Measurements from ENCODE around the gene CD300LF. TPM values are rescaled to one million over a fixed set of nuclear protein-coding genes. Genes with fewer than 3 reads are reported as not detected.

CD300LF gene
- total RNA-seq, 4 donors from 2014 or later, result 1.1 to 1.7 TPM; not detected in 2

- TF ChIP-seq, protein P1, sequence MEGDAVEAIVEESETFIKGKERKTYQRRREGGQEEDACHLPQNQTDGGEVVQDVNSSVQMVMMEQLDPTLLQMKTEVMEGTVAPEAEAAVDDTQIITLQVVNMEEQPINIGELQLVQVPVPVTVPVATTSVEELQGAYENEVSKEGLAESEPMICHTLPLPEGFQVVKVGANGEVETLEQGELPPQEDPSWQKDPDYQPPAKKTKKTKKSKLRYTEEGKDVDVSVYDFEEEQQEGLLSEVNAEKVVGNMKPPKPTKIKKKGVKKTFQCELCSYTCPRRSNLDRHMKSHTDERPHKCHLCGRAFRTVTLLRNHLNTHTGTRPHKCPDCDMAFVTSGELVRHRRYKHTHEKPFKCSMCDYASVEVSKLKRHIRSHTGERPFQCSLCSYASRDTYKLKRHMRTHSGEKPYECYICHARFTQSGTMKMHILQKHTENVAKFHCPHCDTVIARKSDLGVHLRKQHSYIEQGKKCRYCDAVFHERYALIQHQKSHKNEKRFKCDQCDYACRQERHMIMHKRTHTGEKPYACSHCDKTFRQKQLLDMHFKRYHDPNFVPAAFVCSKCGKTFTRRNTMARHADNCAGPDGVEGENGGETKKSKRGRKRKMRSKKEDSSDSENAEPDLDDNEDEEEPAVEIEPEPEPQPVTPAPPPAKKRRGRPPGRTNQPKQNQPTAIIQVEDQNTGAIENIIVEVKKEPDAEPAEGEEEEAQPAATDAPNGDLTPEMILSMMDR (IDR thresholded peaks at IDR 0.05), result no peak
- no peak for DNase-seq
- no peaks in the 10 kb centered on the region for H3K4me1 ChIP-seq
- H3K27ac ChIP-seq, result no peak overlapping the region
- no peaks in the 10 kb centered on the region for H3K27me3 ChIP-seq
- H3K4me3 ChIP-seq, result no peak overlapping the region
- H3K36me3 ChIP-seq, result no peaks in the 10 kb centered on the region
- H3K9me3 ChIP-seq, result no peaks in the 10 kb centered on the region
Observed at GRCh38 chr17:74704544-74704943, 8.2 kb downstream of the CD300LF start.

- Histone ChIP-seq H3K4me1 (no peaks in the 10 kb centered on the region), H3K27me3 (no peaks in the 10 kb centered on the region), H3K4me3 (no peak overlapping the region), H3K9me3 (no peaks in the 10 kb centered on the region), H3K27ac (no peak overlapping the region), H3K36me3 (no peaks in the 10 kb centered on the region)
- TF ChIP-seq, protein P1 (IDR thresholded peaks at IDR 0.05), result no peak
- no peak for TF ChIP-seq POLR2A (IDR thresholded peaks at IDR 0.05)
- no peak for DNase-seq
Observed at GRCh38 chr17:74703311-74703710, 9.4 kb downstream of the CD300LF start.

- no peaks in the 10 kb centered on the region for H3K27me3 ChIP-seq
- H3K27ac ChIP-seq, result no peak overlapping the region
- no peaks in the 10 kb centered on the region for H3K36me3 ChIP-seq
- no peaks in the 10 kb centered on the region for H3K9me3 ChIP-seq
- TF ChIP-seq, protein P1 (IDR thresholded peaks at IDR 0.05), result no peak
- no peak for TF ChIP-seq POLR2A (IDR thresholded peaks at IDR 0.05)
- H3K4me3 ChIP-seq, result no peak overlapping the region
- no peak for DNase-seq
- H3K4me1 ChIP-seq, result no peaks in the 10 kb centered on the region
Observed at GRCh38 chr17:74702116-74702871, 10.4 kb downstream of the CD300LF start.

- no peak overlapping the region for H3K4me3 ChIP-seq
- H3K4me1 ChIP-seq, result no peaks in the 10 kb centered on the region
- no peaks in the 10 kb centered on the region for H3K36me3 ChIP-seq
- TF ChIP-seq POLR2A (IDR thresholded peaks at IDR 0.05), result no peak
- TF ChIP-seq, protein P1 (IDR thresholded peaks at IDR 0.05), result no peak
- no peaks in the 10 kb centered on the region for H3K27me3 ChIP-seq
- H3K27ac ChIP-seq, result no peak overlapping the region
- no peak for DNase-seq
- no peaks in the 10 kb centered on the region for H3K9me3 ChIP-seq
Observed at GRCh38 chr17:74699236-74699635, 13.5 kb downstream of the CD300LF start.

- no peak overlapping the region for H3K4me3 ChIP-seq
- H3K27me3 ChIP-seq, result no peaks in the 10 kb centered on the region
- no peaks in the 10 kb centered on the region for H3K9me3 ChIP-seq
- H3K27ac ChIP-seq, result no peak overlapping the region
- no peaks in the 10 kb centered on the region for H3K4me1 ChIP-seq
- DNase-seq, result no peak
- TF ChIP-seq, protein P1 (IDR thresholded peaks at IDR 0.05), result no peak
- TF ChIP-seq POLR2A (IDR thresholded peaks at IDR 0.05), result no peak
- no peaks in the 10 kb centered on the region for H3K36me3 ChIP-seq
Observed at GRCh38 chr17:74698069-74698468, 14.7 kb downstream of the CD300LF start.
